ENCODE measurements around the gene GDF7.

GDF7 gene

DNA sequence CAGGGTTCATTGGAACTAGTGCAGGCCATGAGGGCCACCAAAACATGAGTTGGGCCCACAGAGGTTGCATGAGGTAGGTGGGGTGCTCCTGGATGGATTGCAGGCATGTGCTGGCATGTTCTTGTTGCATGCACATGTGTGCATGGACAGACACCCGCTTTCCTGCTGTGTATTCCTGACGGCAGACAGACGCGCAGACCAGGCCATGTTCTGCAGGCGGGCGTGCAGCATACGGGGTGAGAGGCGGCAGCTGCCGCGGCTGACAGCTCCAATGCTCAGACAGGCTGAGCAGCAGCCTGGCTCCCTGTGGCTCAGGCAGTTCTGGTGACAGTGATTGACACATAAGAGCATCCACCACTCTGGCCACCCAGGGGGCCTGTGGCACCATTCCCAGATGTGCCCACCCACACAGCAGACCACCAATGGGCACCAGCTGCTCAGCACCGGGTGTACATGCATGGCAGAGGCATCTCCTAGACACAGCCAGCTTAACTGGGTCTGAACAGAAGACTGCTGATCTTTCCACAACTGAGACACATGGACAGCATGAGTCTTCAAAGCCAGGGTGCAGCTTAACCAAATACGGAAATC lies 37.3 kb upstream of the GDF7 start:
- DNase-seq, result no peak

DNA sequence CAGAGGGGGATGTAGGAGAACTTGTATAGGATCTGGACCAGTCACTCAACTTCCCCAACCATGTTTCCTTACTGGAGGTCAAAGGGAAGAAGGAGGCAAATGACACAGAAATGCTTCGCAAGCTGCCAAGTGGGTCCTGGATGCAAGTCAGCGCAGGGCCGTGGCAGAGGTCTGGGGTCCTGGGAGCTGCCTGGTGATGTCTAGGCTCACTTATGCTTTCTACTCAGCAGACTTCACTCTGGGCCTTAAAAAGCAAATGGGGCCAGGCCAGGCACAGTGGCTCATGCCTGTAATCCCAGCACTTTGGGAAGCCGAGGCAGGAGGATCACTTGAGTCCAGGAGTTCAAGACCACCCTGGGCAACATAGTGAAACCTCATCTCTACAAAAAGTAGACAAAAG lies 36.0 kb upstream of the GDF7 start:
- no peak for DNase-seq

DNA sequence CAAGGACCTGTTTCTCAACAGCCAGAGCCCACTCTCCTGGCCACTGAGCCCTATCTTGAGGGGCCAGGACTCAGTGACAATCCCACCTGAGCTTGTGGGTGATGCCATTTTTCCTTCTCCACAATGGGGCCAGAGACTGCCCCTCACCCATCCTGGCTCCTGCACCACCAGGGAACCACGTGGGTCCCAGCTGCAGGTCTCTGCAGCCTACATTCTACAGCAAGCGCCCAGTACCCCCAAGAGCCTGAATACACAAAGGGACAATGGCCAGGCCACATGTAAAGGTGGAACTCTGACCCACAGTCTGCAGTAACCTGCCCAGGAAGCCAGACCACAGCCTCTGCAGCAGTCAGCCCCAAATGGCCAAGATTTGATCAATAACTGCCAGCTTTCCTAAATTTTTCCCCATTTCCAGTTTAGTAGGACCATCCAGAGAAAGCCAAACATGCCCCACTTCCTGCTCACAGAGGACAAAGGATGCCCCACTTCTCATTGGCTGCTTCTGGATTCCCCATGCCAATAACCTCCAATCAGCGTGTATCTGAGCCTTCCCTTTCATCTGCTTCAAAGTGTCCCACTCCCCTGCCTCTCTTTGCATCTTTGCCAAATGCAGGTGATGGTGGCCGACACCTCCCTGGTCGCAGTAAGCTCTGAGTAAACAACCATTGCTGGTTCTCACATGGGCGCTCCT lies 35.2 kb upstream of the GDF7 start:
- DNase-seq, result no peak

DNA sequence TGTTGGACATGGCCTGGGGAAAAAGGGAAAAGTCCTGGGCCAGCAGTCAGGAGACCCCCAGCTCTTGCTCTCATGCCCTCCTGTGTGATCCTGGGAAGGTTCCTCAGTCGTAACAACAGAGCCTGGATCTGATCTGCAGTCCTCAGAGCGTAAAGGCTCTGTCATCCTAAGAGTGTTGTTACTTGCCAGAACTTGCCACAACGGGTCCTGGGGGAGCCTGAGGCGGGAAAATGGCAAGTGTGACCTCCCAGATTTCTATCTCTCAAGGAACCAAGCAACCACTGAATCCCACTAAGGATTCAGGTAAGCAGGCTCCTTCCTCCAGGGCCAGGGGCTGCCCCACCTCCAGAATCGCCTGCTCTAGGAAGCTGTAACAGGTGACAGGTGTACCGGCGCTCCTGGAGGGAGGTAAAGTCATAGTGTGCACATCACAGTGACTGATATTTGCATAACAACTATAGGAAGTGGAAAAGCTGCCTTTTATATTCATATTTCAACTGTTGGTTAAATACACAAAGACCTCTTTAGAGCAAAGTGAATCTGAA lies 34.4 kb upstream of the GDF7 start:
- DNase-seq, result no peak

DNA sequence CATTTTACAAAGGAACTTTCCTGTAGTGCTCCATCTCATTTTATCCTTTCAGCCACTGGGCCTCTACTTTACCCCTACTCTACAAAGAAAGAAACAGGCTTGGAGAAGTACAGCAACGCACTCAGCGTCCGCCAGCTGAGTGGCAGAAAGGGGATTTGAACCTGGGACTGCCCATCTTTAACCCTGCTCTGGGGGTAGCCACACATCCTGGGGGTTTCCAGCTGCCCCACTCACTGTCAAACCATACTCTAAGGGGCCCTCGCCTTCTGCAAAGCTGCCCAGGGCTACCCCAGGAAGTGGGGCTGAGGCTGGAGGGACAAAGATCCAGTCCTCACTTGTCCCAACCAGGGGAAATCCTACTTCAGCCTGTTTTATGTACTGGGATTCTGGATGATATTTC lies 33.9 kb upstream of the GDF7 start:
- no peak for DNase-seq

DNA sequence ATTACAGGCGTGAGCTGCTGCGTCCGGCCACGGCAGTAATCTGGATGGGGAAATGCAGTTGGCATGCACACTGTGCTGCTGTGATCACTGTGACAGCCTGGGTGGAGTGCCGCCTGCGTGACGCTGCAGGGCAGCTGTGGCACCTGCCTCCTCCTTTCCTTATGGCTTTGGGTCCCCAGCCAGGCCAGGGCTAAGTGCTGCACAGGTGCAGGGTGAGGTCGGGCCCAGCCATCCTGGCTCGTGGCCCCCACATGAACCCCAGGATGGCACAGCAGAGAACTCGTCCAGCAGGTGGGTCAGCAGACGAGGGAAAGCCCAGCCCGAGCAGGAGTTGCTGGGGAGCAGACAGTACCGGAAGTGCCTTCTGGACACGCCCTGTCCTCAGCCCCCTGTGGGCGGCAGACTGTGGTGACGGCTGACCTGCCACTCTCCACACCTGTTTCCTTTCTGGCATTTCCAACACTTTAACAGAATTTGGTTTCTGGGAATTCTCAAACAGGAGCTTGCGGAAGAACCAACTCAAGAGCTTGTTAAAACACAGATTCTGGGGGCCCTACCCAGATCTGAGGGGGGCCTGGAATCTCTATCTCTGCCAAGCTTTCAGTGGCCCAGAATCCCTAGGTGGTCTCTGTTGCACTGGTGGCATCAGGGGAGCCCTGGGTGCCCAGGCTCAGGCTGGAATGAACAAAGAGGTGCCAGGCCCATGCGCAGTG lies 33.0 kb upstream of the GDF7 start:
- DNase-seq, result no peak

DNA sequence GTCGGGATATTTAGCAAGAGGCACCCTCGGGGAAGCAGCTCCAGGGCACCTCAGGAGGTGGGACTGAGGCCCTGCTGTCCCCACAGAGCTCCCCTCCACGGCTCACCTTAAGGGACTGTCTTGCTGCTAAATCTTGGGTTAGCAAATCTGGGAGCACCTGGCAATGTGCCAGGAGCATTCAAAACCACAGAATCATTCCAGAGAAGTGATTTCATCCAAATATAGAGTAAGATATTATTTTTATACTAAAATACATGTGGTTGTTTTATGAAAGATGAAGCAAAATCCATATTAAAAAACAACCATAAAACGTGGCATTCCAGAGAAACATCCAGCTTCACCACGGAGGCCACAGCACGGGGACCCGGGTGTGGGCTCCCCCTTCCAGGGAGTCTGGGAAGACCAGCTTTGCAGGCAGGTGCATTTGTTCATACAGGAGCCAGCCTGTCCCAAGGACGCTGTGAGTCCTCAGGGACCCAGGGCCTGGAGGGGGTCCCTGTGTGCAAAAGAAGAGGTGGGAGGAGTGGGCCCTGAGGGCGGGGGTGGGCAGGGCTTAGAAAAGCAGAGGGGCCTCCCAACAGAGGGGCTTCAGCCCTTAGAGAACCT lies 32.3 kb upstream of the GDF7 start:
- no peak for DNase-seq

DNA sequence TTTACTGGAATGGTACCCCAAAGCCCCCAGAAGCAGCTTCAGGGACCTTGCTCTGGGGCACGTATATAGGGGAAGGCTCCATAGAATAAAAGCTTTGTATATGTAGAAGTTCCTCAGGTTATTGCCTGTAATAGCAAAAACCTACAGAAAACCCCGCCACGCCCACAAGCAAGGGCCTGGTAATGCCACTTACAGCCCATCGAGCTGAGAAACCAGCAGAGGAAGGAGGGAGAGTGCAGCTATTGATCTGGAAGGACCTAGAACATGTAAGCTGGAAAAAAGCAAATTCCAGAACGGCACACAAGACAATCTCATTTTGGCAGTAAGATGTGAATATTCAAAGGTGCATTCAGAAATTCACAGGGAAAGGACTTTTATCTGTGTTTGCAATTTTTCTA lies 31.8 kb upstream of the GDF7 start:
- no peak for DNase-seq

DNA sequence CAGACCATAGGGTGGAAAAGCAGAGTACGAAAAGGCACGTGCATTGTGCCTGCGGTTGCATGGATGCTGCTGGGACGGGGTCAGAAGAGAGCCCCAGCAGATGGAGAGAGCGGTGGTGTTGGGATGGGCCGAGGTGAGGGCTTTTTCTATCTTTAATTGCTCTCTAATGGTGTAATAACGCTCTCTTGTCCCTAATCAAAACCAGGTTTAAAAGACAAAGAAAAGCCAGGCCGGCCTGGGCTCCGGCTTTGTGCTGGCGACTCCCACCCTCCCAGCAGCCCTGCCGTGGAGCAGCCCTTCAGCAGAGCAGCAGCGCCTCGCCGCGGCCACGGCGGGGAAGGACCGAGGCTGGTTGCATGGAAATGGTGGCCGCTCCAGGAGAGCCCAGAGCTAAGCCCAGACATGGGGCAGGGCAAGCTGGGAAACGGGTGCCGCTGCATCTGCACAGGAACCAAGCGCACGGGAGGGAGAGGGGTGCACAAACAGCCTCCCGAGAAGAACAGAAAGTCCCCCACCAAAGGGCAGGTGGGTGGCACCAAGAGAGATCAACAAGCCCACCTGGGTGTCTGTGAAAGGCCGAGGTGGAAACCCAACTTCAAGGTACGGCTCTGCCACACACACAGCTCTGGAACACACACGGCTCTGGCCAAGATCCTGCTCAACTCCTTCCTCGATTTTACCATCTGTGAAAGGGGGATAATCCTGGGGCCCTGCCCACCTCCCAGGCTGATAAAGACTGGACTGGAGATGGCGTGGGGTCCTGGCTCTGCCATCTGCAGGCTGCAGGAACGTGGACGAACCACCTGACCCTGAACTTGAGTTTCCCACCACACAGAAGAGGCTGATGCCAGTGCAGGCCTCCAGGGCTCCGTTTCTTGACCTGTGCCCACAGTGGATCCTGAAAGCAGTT lies 31.0 kb upstream of the GDF7 start:
- peak; percentile 46 for DNase-seq

DNA sequence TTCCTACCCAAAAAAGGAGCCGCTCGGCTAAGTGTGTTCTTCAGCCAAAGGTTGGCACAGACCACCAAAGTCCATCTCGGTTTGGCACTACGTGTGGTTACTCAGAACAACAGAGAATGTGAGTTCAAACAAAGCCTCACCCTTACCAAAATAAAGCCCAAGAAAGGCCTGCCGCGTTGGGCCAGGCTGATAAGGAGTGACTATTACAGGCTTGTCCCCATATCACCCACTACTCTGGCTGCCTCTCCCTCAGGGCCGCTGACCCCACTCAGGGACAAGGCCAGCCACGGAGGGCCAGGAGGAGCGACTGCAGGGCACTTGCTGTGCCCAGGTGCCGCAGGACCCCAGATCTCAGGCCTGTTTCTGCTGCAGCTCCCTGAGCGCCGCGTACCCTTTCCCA lies 29.8 kb upstream of the GDF7 start:
- no peak for DNase-seq

DNA sequence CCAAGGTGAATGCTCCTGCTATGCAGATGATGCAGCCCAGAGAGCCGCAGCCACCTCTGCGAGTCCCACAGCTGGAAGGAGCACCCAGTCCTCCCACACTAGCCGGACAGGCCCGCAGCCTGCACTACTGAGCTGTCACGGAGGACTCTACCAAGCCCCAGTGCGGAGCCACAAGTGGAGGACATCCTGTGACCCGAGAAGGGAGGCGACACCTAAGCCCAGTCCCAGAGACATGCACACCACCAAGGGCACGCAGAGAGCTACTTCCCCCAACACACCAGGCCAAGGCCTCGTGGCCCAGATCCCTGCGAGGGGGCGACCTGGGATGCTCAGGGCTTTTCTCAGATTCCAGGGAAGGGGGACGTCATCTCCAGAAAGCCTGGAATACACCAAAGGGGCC lies 28.9 kb upstream of the GDF7 start:
- no peak for DNase-seq

DNA sequence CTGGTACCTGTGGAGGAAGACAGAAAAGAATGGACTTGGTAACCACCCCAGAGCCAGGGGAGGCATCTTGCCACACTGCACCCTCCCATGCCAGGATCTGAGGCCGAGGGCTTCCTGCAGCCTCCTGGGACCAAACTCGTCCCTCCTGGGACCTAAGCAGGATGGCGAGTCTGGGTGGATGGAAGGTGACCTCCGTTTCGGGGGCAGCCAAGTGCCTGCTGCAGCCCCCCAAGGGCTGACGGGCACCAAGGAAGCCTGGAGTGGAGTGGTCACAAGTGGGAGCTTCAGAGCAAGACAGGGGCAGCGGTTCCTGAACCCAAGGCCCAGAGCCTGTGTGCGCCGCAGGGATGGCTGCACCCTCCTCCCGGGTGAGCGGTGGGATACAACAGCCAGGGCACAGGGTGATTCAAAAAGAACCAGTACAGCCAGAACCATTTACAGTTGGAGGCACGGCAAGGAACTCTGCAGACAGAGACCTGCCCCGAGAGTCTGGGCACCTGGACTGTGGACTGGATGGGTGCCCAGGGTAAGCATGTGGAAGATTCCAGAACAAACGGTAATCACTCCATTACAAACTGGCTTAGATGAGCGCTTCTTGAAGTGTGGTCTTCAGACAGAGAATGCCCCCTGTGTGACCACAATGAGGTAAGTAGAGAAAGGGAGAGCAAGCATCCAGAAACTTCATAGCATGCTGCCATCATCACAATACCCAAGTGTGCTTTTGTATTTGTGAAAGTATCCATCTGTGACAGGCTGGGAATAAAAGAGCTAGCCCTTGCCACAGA lies 28.1 kb upstream of the GDF7 start:
- DNase-seq, result no peak

DNA sequence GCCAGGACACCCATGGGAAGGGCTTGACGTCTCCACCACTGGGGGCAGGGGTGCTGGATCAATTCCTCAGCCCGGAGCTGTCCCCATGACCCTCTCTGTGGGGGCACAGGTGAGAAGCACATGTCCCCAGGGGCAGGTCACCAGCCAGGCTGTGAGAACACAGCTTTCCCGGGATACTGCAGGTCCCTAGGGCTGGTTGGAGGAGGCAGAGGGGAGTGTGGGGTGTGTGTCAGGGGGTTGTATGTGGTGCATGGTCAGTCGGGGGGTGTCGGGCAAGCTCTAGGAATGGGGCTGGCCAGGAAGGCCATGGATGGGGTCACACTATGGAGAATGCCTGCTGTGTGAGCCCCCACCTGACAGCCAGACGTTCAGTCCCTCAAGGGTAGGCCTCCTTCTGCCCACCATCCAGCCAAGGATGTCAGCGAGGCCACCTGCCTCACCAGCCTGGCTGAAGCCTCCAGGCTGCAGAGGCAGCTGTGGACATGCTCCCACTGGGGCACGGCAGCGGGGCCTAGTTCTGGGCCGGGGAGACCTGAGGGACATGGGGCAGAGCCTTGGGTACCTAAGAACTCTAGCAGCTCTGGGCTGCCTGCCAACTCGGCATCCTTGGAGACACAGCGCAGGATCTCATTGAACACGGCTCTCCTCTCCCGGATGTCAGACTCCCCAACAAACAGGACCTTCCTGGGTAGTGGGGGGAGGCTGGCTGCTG lies 26.4 kb upstream of the GDF7 start:
- no peak for DNase-seq

DNA sequence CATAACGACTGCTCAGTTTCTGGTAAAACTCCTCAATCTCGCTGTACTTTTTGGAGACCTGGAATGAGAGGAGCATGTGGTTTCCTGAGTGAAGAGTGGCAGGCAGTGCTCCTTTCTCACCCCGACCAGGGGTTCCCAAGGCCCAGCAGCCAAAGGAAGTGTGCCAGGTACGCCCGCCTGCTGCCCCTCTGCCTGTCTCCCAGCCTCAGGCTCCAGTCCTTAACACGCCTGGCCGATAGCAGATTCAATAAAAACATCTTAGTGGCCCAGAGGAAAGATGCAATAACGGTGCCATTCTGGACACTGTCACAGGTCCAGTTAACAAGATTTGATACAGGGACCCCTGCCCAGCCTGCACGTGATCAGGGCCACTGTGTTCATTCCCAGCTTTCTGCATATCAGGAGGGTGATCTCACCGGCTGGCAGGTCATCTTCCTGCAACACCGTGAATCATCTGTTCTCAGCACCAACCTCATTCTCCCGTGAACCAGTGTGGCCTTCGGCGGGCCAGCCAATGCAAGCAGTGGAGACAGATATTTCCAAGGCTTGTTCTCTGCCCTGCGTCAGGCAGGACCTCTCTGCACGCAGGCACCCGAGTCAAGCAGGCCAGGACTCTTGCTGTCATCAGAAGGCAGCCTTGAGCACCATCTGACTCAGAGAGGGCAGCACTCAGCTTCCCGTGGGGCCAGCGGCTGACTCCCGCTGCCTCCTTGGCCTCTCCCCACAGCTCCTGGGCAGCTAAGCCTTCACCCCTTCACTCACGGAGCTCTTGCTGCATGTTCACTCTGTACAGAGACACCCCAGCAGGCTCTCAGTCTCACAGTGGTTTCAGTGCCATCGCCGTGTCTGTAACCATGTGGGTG lies 25.6 kb upstream of the GDF7 start:
- no peak for DNase-seq

DNA sequence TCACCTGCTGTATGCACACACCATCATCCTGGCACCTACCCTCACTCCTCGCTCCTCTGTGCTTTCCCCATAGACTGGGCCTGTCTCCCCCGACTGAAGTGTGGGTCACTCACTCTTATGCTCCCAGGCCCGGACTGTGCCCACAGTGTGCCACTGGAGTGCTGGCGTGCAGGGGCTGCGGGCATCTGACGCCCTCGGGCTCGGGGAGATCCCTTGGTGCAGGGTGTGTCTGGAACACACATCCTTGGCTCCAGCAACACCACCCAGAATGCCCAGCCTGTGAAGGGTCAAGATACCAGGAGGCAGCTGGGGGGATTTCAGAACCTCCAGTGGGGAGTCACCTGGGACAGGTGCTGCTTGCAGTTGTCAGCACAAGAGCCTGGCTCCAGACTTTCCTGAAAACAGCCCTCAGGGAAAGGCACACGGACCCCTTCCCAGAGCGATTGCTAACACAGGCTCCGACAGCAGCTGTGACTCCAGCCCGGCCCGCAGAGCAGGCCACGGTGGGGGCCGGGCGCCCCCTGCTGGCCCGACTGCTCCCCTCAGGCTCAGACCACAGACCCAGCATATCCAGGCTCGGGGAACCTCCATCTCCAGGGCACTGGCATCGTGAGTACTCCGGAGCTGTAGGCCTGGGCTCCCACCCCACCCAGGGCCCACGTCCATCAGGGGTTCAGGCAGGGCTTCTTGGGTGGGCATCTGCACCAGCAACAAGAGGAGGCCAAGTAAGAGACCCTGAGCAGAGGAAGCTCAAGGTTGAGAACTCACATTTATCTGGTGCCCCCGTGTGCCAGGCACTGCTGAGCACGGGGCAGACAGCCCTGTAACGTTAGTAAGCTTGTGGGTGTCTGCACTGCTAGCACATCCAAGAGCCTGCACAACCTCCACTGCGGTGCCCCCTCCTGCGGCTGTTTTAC lies 24.6 kb upstream of the GDF7 start:
- DNase-seq, result peak; percentile 76

DNA sequence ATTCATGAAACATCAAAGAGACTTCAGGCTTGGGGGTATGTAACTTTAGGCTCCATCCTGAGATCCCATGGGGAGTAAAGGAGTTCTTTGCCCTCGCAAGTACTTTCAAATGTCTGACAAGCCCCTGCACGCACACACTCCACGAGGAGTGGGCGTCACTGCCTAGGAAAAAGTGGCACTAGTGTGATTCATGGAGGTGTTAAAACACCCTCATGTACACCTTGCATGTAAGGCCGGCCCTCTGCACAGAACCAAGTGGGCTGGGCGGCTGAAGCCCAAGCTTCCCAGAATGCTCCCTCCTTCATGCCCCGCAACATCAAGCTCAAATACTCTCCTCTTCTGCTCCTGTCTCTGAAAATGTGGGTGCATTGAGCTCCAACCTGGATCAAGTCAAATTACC lies 23.9 kb upstream of the GDF7 start:
- DNase-seq, result no peak

DNA sequence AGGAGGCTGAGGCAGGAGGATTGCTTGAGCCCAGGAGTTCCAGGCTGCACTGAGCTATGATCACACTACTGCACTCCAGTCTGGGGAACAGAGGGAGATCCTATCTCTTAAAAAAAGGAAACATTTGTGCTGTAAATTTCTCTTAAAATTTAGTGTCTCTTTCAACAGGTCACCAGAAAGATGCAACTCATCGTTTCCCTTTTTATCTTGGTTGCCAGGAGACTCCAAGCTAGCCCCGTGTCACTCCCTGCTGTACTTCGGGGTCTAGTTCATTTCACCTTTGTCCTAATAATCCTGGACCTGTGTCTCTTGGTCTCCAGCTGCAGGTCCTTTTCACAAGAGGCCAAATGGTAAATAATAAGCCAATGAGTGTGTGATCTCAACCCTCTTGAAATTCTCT lies 23.1 kb upstream of the GDF7 start:
- no peak for DNase-seq

DNA sequence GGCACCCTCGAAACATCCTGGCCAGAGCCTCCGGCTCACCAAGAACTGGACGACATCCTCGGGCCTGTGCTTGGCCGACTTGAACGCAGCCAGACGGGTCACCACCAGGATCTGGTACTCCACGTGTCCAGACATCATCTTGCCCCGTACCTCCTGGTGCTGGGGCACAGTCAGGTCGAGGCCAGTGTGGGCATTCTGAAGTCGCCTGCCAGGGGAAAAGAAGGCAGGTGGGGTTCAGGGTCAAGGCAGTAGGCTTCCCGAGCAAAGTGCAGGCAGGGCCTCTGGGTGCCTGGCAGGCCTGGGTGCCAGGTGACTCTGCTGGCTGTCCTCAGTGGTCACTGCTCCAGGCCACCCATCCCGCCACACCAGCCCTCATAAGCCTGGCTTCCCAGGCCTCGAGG lies 21.6 kb upstream of the GDF7 start:
- no peak for DNase-seq

DNA sequence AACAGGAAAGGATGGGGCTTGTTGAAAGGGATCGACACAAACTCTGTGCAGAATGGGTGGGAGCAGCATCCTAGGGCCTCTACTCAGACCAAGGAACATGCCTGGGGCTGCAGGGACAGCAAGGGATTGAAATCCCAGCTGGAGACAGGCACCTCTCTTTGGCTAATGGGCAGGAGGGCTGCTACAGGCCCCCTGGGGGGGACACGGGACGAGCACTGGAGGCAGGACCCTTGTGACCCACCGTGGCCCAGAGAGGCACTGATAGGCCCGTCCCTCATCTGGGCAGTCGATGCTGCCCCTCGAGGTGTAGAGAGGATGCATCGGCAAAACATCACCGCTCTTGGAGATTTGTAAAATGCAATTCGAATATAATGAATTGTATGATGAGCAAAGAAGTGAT lies 21.2 kb upstream of the GDF7 start:
- no peak for DNase-seq
